HG03378 (cell line): ENCODE measurements around the gene LY6G6C.

Experiments used
- ATAC-seq: cut with Tn5 transposase; IDR thresholded peaks from one replicate; pipeline ENCODE4 v1.9.1; 2021; ENCODE audit warnings: mild to moderate bottlenecking, moderate library complexity; ENCODE audit not compliant: unreplicated experiment

Gene LY6G6C

DNA sequence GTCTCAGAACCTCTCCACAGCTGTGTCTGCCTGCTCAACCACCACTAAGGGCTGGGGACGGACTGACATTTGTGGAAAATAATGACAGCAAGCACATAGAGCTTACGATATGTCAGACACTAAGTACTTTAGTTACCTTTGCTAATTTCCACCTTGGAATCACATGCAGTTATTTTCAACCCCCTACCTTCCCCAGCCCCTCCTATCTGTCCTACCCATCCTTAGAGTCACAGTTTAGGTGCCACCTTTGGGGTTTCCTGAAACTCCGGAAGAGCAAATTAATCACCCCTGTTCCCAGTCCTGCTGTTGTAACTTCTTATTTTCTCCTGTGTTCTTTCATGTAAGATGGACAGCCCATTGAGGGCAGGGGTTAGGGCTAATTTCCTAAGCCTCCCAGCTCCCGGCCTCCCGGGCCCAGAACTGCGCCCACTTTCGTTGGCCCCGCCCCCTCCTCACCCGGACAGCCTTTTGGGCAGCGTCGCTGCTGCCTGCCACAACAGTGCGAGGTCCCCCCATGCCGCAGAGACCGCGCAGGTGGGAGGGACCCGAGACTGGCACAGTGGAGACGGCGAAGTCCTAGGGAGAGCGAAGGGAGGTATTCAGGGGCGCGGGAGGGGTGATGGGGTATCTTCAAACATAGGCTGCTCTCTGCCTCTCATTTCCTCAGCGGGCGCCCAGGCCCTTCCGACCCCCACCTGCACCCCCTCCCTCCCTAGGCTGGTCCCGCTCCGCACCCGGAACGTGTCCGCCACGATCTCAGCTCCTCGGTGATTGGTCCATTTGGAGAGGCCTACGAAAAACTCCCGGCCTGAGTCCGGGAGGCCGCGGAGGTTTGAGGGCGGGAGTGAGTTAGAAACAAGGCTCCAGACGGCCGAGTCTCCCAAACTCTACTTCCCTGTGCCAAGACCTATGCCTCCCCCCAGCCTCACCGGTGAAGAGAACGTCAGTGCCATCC lies 6.4 kb upstream of the LY6G6C start:
- peak; percentile 3 for ATAC-seq

DNA sequence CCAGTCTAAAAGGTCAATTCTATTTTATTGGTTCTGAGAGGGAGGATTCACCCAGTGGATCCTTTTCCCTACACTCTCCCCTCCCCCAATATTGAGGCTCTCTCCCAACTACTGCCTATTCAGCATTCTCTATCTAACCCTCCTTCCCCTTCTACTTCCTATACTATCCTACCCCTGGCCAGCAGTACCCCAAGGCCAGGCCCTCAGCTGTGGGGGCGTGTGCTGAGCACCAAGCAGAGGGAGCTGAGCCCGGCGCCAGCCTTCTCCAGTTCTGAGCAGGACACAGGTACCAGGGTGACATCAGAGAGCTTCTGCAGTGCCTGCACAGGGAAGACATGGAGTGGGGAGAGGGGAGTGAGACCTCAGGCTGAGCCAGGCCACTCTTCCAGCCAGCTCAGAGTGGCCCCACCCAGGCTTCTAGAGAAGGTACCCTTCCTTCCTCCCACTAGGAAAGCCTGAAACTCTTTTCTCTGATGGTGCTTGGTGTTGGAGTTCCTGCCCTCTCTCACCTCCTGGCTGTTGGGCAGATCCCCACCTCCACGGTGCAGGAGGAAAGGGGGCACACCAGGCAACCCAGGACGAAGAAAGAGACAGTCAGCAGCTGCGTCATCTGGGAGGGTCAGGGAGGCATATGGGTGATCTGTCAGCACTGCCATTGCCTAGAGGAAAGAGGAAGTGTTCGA lies 5.6 kb upstream of the LY6G6C start:
- ATAC-seq, result peak; percentile 51

DNA sequence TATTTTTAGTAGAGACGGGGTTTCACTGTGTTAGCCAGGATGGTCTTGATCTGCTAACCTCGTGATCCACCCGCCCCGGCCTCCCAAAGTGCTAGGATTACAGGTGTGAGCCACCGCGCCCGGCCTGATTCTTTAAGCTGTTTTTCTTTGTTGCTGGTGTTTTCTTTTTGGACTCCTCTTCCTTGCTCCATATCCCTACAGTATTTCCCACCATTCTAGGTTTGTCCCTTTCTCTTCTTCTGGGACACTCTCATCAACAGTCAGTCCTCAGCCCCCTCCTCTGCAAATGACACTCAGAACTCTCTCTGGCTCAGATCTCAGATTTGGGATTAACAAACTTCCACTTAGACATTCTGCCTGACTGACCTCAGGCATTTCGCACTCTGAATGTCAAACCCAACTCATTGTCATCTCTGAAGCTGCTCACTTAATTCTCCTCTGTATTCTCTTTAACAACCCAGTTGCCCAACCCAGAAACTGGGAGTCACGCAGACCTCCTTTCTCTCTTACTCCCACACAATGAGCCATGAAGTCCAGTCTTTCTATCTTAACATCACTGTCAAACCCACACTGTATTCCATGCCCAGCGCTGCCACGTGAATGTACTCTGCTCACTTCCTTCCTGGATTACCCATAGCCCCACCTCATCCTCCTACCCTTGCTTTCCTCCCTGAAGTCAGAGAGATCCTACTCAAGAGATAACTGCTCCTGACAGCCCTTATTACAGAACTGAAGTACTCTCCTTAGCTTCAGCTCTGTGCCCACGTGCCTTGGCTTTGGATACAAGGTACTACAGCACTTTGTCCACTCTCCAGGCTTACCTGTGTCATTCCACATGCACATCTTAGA lies 4.2 kb upstream of the LY6G6C start:
- ATAC-seq, result no peak

DNA sequence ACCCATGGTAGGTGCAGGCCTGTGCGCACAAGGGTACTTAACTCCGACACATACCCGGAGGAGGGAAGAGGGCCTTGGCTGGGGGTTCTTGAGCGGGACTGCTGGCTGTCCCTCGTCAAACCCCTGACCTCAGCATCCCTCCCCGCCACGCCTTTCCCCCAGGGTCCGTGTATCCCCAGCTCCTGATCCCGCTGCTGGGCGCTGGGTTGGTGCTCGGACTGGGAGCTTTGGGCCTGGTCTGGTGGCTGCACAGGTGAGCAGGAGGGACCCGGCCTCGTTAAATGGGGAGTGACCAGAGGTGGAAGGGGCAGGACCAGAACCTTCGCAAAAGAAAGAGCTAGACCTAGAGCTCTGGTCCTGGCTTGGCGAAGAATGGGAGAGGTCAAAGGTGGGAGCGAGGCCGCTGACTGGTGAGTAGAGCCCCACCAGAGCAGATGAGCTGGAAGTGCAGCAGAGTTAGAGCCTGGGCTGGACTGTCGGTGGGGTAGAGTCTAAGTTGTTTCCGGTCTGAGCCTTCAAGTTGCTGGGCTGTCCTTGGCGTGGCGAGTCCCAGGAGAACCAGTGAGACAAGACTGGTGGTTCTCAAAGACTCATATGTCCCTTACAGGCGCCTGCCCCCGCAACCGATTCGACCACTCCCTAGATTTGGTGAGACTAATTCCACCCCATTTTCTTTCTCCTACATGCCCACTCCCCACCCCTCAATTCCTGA lies 2.6 kb upstream of the LY6G6C start:
- ATAC-seq, result no peak

DNA sequence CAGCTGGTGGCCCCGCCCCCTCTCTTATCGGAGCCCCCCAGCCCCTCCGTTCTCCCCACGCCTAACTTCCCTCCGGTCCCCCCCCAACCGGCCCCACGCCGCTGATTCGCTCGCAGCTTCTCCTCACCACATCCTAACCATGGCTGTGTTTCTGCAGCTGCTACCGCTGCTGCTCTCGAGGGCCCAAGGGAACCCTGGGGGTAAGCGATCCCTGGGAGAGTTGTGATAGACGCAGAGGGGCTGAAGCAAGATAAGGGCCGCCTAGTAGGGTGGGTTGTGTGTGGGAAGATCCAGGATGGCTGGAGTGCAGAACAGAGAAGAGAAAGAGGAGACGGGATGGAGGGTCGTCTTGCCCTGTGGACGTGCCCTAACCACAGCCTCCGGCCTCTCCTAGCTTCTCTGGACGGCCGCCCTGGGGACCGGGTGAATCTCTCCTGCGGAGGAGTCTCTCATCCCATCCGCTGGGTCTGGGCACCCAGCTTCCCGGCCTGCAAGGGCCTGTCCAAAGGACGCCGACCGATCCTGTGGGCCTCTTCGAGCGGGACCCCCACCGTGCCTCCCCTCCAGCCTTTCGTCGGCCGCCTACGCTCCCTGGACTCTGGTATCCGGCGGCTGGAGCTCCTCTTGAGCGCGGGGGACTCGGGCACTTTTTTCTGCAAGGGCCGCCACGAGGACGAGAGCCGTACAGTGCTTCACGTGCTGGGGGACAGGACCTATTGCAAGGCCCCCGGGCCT lies 1.9 kb upstream of the LY6G6C start, which contains the start of gene MPIG6B:
MPIG6B (plus strand) TSS at position 129 of the 735 bp plus-strand sequence; CDS start at position 140, 11 bp downstream.
- no peak for ATAC-seq

DNA sequence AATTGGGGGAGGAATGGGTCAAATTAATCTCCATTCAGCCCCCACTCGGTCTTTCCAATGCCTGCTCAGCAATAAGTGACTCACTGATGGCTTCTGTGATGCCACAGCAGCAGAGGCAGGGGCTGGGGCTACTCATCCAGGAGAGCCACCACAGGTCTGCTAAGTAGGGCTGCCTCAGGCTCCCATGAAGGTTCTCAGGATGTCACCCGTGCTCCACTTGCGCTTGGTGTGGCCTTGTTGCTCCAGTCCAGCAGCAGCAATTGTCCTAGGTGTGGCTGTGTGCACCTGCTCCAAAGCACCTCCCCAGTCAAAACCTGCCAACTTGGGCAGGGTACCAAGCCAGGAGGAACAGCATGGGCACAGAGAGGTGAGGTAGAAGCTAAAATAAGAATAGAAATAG lies 627 bp upstream of the LY6G6C start:
- no peak for ATAC-seq

GRCh38 chr6:31720196-31720770 lies 1.3 kb downstream of the LY6G6C start:
- ATAC-seq, result no peak

DNA sequence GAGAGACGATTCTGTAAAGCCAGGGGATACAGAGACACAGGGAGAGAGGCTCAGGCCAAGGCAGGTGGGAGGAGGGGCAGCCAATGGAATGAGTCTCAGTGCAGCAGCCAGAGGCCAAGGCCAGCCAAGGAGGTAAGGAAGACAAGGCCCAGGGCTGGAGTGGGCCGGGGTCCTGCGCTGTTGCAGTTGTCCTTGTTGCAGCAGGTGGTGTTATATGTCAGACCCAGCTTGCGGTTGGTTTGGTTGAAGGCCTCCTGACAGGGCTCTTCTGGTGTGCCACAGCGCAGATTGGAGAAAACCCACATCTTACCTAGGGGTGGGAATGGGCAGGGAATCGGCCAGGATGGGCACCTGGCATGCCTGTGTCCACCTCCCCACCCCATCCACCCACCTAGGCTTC lies 2.5 kb downstream of the LY6G6C start:
- no peak for ATAC-seq

DNA sequence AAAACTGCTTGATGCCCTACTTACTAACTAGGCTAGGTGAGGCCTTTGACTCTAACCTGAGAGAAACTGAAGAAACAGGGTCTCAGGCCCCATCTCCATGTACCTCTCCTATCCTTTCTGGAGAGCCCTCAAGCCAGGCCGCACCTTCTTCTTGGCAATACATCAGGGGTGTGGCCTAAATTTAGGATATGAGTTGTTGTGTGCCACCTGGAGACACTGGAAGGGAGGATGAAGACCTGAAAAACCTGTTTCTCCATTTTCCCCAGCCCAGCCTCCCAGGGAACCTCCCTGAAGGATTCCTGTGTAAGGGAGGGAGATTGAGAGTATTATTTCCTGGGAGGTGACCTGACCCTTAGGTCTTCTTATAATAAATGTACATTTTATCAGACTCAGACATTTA lies 3.3 kb downstream of the LY6G6C start:
- no peak for ATAC-seq

- no peak for ATAC-seq
These were observed 3.9 kb downstream of the LY6G6C start for GRCh38 chr6:31717499-31718222.

DNA sequence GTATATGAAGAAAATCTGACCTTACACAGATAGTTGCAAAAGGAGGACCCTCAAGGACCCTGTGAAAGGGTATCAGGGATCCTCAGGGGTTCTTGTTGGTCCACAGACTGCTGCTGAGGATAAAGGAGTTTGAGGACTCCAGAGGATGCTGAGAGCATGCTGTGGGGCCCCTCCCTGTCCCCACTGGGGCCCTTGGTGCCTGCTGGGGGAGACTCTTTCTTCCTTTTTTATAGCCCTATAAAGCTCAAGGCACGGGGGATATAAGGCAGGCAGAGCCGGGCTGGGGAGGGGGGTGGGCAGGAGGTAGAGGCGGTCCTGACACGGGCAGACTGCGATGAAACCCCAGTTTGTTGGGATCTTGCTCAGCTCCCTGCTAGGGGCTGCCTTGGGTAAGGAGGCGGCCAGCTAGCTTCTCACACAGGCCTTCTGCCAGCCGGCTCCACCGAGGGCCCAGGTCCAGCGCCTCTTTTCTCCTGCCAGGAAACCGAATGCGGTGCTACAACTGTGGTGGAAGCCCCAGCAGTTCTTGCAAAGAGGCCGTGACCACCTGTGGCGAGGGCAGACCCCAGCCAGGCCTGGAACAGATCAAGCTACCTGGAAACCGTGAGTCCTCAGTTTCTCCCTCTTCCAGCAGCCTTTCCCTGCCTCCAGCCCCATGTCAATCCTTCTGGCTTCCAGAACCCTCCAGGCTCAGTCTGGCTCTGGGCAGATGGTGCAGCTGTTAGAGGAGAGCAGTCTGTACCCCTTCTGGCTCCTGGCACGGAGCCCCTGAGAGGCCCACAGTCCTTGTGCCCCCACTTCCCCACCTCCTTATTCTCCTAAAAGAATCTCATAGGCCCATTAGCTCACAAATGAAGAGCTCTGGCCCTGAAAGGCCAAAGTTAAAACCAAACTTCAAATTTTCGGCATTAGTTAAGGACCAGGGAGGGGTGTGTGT lies 6.3 kb downstream of the LY6G6C start, which contains the start of gene LY6G6D:
LY6G6D (plus strand) TSS at position 327 of the 937 bp plus-strand sequence; CDS start at position 335, 8 bp downstream.
- ATAC-seq, result no peak

GRCh38 chr6:31713991-31714684 lies 7.4 kb downstream of the LY6G6C start:
- ATAC-seq, result no peak

- ATAC-seq, result no peak
These were observed 8.1 kb downstream of the LY6G6C start for GRCh38 chr6:31713465-31713864.

GRCh38 chr6:31712296-31712695 lies 9.2 kb downstream of the LY6G6C start:
- ATAC-seq, result no peak

DNA sequence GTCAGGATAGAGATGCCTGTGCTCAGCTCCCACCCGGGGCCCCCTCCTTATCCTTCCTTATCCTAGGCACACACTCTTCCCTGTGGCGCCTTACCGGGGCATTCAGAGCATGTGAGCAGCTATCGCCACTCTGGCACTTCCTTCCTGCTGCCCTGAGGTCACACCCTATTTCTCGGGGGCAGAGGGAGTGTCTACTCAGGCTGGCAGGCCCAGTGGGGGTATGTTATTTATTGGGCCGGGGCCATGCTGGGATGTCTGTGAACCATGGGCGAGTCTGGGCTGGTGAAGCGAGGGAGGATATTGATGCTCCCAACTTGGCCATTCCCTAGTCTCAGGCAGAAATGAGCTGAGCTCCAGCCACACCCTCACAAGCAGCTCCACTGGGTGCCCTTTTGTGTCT lies 10.3 kb downstream of the LY6G6C start:
- no peak for ATAC-seq

- ATAC-seq, result no peak
These were observed 10.9 kb downstream of the LY6G6C start for GRCh38 chr6:31710523-31711219.
